ELF-1 (cell line): ENCODE measurements around the gene NEB.
"Not testable (repeated sequence)": the region's sequence is repeated elsewhere in the genome, so short reads cannot be mapped to it uniquely, and the experiment has no call there.

ENCODE experiments used
- DNase-seq: peaks from one replicate; pipeline ENCODE4 v3.0.0-alpha.2; 2016; ENCODE audit warnings: low read depth, low spot score

NEB gene

GRCh38 chr2:151610310-151610709, 124.0 kb downstream of the NEB start:
- no peak for DNase-seq

GRCh38 chr2:151609705-151610104, 124.6 kb downstream of the NEB start:
- DNase-seq: no peak

GRCh38 chr2:151607459-151608424, 126.5 kb downstream of the NEB start:
- not testable (repeated sequence) for DNase-seq

DNA sequence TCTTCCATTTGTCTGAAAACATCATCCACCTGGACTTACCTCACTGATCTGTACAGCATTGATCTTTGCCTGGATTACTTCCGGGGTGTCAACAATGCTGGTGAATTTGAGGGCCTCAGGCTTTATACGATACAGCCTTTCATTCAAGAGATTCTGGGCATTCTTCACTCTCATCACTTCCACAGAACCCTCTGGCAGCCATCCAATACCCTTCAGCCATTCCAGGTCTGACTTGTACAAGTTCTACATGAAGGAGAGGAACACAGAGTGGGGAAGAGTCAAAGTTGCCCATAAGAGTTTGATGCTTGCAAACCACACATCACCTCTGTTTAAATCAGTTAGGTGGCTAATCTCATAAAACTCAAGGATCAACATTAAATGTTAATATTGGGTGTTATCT, 130.7 kb downstream of the NEB start:
- DNase-seq: not testable (repeated sequence)

DNA sequence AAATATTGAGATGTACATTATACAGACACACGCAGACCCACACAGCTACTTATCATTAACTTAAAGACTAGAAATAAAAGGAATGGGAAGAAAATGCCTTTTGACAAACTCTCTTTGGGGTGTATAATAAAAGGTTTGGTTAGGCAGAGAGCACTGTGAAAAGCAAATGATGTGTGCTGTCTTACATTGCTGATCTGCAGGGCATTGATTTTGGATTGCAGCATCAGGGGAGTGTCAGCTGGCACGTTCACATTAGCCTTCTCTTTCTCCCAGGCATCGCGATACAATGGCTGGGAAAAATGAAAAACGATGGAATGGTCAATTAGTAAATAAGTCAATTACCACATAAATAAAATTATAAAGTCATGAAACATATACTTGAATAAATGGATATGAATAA, 131.9 kb downstream of the NEB start:
- DNase-seq: not testable (repeated sequence)

DNA sequence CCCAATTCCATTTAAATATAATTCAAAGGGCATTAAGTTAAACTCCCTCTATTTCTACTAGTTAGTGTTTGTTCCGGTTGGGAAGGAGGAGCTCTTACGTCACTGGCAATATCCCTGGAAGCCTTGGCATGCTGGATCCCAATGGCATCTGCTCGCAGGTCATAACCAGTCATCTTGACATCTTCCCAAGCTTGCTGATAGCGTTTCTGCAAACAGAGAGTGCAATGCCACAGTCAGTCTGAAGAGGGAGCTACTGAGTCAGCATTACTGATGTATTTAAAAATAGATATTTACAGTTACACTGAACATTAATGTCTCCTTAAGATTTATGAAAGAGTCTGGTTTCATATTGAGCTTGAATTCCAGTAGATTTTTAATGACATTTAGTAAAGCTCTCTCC, 132.5 kb downstream of the NEB start:
- not testable (repeated sequence) for DNase-seq

DNA sequence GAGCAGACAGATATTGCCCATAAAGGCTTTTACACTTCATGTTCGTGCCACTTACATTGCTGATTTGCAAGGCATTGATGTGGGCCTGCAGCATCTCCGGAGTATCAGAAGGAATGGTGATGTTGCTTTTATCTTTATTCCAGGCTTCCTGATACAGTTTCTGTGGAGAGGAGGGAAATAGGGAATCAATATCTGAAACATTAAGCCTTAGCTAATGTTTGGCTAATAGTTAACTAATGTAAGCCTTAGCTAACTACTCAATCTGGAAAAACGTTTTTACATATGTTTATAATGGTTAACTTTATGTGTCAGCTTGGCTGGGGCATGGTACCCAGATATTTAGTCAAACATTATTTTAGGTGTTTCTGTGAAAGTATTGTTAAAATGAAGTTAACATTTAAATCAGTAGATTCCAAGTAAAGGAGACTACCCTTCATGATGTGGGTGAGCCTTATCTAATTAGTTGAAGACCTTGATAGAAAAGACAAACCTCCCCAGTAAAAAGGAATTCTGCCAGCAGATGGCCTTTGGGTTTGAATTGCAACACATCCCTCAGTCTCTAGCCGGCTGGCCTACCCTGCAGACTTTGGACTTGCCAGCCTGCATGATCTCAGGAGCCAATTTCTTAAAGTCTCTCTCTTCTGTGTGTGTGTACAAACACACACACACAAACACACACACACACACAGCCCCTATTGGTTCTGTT, 137.2 kb downstream of the NEB start:
- DNase-seq: not testable (repeated sequence)

DNA sequence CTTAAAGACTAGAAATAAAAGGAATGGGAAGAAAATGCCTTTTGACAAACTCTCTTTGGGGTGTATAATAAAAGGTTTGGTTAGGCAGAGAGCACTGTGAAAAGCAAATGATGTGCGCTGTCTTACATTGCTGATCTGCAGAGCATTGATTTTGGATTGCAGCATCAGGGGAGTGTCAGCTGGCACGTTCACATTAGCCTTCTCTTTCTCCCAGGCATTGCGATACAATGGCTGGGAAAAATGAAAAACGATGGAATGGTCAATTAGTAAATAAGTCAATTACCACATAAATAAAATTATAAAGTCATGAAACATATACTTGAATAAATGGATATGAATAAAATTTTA, 142.4 kb downstream of the NEB start:
- DNase-seq: not testable (repeated sequence)

GRCh38 chr2:151591250-151591907, 142.9 kb downstream of the NEB start:
- DNase-seq: not testable (repeated sequence)

DNA sequence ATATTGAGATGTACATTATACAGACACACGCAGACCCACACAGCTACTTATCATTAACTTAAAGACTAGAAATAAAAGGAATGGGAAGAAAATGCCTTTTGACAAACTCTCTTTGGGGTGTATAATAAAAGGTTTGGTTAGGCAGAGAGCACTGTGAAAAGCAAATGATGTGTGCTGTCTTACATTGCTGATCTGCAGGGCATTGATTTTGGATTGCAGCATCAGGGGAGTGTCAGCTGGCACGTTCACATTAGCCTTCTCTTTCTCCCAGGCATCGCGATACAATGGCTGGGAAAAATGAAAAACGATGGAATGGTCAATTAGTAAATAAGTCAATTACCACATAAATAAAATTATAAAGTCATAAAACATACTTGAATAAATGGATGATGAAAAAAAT, 153.0 kb downstream of the NEB start:
- not testable (repeated sequence) for DNase-seq

GRCh38 chr2:151580697-151581096, 153.6 kb downstream of the NEB start:
- not testable (repeated sequence) for DNase-seq

- no peak for DNase-seq
Measured at GRCh38 chr2:151577116-151577515, 157.2 kb downstream of the NEB start.

DNA sequence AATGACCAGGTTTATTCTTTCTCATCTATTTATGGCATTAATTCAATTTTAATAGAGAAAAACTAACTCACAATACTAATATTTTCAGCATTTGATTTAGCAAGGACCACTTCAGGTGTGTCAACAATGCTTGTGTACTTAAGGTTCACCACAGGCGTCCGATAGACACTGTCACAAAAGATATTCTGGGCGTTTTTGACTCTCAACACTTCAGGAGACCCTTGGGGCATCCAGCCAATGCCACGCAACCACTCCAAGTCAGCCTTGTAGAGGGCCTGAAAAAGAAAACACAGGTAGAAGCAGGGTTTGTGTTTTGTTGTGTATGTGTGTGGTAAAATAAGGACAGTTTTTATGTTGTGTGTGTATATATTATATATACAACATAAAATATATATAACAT, 158.2 kb downstream of the NEB start:
- DNase-seq: no peak

GRCh38 chr2:151575338-151575737, 158.9 kb downstream of the NEB start:
- no peak for DNase-seq

DNA sequence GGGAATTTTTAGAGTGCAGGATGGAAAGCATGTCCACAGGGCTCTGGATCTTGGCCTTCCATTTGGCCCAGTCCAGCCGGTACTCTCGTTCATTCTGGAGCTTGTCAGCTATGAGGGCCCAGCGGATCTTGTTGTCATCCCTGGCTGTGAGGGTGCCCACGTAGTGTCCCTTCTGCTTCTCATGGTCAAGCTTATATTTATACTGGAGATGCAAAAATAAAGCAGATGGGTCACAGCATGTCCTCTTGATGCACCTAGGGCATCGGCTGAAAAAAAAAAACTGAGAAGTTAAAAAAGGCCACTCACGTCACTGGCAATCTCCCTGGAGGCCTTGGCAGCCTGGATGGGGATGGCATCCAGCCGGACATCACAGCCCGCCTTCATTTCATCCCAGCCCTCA, 164.1 kb downstream of the NEB start:
- DNase-seq: no peak

DNA sequence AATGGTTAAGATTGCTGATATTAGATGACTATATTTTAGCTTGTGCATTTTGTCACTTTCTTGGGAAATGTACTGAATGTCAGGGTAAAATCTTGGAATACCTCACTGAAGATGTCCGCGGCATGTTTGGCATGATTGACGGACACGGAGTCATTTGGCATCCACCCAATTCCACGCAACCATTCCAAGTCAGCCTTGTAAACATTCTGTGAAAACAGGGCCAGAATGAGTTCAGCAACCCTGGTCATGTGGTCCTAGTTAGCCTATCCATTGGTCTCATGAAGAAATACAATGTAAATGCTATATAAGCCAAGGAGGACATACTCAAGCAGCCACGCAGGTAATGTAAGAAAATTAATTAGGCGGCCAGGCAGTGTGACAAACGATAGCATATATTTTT, 165.1 kb downstream of the NEB start:
- no peak for DNase-seq

DNA sequence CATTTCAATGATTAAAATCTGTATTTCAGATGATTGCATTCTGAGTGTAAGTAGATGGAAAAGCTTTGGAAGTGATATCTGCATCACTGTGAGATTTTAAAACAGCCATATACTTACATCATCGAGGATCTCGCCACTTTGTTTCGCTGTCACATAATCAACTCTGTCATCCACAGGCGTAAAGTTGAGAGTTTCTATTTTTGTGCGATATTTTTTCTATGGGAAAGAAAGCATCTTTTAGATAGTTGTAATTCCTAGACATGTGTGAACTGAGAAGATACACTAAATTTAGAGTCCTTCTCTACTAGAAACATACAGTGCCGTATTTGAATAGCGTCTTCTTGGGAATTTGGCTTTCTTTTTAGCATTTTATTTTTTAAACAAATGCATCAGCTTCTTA, 165.8 kb downstream of the NEB start:
- no peak for DNase-seq

GRCh38 chr2:151567006-151567405, 167.3 kb downstream of the NEB start:
- DNase-seq: no peak

- no peak for DNase-seq
Measured at GRCh38 chr2:151562398-151562797, 171.9 kb downstream of the NEB start.

GRCh38 chr2:151560289-151560688, 174.0 kb downstream of the NEB start:
- peak; percentile 13 for DNase-seq

- DNase-seq: not testable (repeated sequence)
Measured at GRCh38 chr2:151559431-151559830, 174.8 kb downstream of the NEB start.

- DNase-seq: not testable (repeated sequence)
Measured at GRCh38 chr2:151557883-151558282, 176.4 kb downstream of the NEB start.
